Skin of body (tissue), 2 donors: ENCODE data around the gene YLPM1. TPM values are rescaled to one million over a fixed set of nuclear protein-coding genes. Genes with fewer than 3 reads are reported as not detected.
"Not testable (repeated sequence)": the region's sequence is repeated elsewhere in the genome, so short reads cannot be mapped to it uniquely, and the experiment has no call there.

ENCODE experiments used
- DNase-seq: peaks from one replicate; lab custom pipeline; 2025; lab: John Stamatoyannopoulos, UW
- total RNA-seq: library from RNA; depleted of rRNA; stranded (reverse); fragments of >200 nt; gene quantifications from one replicate; pipeline ENCODE4 v1.2.3, GENCODE V29; 2014

Gene YLPM1, protein sequence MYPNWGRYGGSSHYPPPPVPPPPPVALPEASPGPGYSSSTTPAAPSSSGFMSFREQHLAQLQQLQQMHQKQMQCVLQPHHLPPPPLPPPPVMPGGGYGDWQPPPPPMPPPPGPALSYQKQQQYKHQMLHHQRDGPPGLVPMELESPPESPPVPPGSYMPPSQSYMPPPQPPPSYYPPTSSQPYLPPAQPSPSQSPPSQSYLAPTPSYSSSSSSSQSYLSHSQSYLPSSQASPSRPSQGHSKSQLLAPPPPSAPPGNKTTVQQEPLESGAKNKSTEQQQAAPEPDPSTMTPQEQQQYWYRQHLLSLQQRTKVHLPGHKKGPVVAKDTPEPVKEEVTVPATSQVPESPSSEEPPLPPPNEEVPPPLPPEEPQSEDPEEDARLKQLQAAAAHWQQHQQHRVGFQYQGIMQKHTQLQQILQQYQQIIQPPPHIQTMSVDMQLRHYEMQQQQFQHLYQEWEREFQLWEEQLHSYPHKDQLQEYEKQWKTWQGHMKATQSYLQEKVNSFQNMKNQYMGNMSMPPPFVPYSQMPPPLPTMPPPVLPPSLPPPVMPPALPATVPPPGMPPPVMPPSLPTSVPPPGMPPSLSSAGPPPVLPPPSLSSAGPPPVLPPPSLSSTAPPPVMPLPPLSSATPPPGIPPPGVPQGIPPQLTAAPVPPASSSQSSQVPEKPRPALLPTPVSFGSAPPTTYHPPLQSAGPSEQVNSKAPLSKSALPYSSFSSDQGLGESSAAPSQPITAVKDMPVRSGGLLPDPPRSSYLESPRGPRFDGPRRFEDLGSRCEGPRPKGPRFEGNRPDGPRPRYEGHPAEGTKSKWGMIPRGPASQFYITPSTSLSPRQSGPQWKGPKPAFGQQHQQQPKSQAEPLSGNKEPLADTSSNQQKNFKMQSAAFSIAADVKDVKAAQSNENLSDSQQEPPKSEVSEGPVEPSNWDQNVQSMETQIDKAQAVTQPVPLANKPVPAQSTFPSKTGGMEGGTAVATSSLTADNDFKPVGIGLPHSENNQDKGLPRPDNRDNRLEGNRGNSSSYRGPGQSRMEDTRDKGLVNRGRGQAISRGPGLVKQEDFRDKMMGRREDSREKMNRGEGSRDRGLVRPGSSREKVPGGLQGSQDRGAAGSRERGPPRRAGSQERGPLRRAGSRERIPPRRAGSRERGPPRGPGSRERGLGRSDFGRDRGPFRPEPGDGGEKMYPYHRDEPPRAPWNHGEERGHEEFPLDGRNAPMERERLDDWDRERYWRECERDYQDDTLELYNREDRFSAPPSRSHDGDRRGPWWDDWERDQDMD (N-terminal part only)
- total RNA-seq: 61.7 TPM

DNA sequence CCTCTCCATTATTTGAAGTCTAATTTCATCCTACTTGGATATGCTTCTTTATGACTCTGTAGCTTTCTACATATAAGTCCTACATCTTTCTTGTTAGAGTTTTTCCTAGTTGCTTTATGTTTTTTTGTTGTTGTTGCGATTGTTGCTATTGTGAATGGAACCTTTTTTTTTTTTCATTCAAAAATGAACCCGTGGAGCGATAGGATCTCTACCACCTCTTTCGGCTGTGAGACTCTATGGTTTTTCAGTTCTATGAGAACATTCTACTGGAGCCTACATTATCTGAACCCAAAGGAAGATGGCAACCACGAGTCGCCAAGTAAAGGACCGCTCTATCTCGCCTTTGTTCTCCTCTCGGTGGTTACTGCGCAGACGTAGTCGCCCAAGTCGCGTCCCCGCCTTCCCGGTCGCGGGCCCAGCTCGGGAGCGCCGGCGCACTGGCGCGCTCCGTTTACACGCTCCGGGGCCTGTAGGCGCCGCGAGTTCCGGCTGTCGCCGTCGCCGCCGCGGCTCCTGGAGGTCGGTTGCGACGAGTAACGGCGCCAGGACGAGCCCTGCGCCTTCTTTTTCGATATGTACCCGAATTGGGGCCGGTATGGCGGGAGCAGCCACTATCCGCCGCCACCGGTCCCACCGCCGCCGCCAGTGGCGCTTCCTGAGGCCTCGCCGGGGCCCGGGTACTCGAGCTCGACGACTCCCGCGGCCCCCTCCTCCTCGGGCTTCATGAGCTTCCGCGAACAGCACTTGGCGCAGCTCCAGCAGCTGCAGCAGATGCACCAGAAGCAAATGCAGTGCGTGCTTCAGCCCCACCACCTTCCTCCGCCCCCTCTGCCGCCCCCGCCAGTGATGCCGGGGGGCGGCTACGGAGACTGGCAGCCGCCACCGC is at the start of gene YLPM1:
TSS of gene YLPM1 (plus strand) at position 400 of the 886 bp plus-strand sequence. CDS start at position 574, 174 bp downstream.
- peak; percentile 97 for DNase-seq

GRCh38 chr14:74713395-74713735 is 49.8 kb upstream of the YLPM1 start:
- no peak for DNase-seq

GRCh38 chr14:74720526-74720925 is 42.6 kb upstream of the YLPM1 start:
- no peak for DNase-seq

DNA sequence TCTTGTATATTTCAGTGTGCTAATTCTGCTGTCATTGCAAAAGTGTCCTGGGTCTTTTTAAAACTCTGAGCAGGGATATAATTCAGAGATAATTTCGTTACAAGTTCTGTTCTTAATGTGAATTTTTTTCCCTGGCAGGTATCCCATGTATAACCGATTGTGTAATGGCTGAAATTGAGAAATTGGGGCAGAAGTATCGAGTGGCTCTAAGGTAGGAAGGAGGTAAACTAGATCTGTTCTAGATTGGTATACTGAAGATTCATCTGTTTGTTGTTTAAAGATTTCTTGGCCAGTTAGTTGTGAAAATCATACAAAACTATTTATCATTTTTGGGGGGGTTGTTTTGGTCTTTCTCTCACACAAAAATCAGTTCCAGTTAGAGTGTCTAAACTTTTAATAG is 40.0 kb upstream of the YLPM1 start:
- no peak for DNase-seq

- DNase-seq: no peak
These were observed 30.7 kb upstream of the YLPM1 start for GRCh38 chr14:74732387-74732786.

GRCh38 chr14:74733221-74733620 is 29.9 kb upstream of the YLPM1 start:
- DNase-seq: no peak

DNA sequence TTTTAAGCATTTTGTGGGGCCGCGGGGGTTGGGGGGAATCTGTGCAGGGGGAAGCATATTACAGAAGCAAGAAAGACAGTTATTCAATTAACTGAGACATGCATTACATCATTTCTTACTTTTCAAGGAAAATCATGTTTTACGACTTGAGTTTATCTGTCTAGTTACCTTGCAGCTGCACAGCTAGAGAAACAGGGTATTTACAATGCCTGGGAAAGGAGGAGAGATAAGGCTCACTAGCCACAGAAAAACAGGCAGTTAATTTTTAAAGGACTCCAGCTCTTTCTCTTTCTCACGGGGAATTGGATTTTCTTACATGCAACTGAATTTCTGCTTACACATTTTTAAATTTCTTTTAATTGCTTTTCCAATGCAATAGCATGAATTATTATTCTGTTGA is 28.0 kb upstream of the YLPM1 start:
- DNase-seq: no peak

DNA sequence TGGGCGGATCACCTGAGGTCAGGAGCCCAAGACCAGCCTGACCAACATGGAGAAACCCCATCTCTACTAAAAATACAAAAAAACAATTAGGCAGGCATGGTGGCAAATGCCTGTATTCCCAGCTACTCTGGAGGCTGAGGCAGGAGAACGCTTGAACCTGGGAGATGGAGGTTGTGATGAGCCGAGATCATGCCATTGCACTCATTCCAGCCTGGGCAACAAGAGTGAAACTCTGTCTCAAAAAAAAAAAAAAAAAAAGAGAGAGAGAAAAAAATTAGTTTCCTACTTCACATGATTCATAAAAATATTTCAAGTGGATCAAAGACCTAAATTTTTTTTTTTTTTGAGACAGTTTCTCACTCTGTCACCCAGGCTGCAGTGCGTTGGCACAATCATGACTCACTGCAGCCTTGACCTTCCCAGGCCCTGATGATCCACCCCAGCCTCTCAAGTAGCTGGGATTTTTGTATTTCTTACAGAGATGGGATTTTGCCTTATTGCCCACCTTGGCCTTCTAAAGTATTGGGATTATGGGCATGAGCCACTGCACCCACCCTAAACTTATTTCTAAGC is 25.3 kb upstream of the YLPM1 start:
- DNase-seq: no peak

- no peak for DNase-seq
These were observed 23.7 kb upstream of the YLPM1 start for GRCh38 chr14:74739293-74740030.

- no peak for DNase-seq
These were observed 15.9 kb upstream of the YLPM1 start for GRCh38 chr14:74747237-74747636.

DNA sequence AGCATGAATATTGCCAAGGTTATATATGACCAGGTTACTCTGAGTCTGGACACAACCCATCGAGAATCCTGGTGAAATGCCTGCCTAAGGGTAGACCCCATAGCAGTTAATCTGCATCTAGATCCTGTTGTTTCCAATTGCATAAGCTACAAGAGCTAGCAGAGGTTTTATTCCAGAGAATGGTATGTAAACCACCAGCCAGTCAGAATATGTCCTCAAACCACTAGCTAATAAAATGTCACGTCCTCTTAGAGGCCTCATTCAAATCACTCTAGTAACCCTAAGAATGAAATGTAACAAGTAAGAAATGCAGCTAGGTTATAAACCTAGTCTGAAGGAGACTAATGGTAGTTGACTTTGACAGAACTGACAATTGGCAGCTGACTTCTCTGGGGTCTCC is 9.0 kb upstream of the YLPM1 start:
- no peak for DNase-seq

DNA sequence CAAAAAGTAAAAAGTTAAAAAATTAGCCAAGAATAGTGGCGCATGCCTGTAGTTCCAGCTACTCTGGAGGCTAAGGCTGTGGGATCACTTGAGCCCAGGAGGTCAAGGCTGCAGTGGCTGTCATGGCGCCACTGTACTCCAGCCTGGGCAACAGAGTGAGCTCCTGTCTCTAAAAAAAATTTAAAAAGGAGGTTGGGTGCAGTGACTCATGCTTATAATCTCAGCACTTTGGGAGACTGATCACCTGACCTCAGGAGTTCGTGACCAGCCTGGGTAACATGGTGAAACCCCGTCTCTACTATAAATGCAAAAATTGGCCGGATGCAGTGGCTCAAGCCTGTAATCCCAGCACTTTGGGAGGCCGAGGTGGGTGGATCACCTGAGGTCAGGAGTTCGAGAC is 8.2 kb upstream of the YLPM1 start:
- DNase-seq: no peak

- DNase-seq: no peak
These were observed 6.8 kb upstream of the YLPM1 start for GRCh38 chr14:74756326-74756725.

- DNase-seq: not testable (repeated sequence)
These were observed 4.6 kb upstream of the YLPM1 start for GRCh38 chr14:74758505-74758904.

DNA sequence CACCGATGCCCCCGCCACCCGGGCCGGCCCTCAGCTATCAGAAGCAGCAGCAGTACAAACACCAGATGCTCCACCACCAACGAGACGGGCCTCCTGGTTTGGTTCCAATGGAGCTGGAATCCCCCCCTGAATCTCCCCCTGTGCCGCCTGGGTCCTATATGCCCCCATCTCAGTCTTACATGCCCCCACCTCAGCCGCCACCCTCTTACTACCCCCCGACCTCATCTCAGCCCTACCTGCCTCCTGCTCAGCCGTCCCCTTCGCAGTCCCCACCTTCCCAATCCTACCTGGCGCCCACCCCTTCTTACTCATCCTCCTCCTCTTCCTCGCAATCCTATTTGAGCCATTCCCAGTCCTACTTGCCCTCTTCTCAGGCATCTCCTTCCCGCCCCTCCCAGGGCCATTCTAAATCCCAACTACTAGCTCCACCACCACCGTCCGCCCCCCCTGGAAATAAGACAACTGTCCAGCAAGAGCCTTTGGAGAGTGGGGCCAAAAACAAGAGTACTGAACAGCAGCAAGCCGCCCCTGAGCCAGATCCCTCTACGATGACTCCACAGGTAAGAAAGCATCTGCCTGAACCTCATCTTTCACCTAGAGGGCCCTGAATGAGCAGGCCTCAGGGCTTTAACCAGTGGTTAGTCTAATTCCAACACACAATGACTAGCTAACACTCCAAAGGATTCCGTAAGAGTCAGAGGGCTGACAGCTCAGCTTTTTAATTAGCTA is 851 bp downstream of the YLPM1 start:
- peak; percentile 8 for DNase-seq

- DNase-seq: no peak
These were observed 2.6 kb downstream of the YLPM1 start for GRCh38 chr14:74765721-74766120.

DNA sequence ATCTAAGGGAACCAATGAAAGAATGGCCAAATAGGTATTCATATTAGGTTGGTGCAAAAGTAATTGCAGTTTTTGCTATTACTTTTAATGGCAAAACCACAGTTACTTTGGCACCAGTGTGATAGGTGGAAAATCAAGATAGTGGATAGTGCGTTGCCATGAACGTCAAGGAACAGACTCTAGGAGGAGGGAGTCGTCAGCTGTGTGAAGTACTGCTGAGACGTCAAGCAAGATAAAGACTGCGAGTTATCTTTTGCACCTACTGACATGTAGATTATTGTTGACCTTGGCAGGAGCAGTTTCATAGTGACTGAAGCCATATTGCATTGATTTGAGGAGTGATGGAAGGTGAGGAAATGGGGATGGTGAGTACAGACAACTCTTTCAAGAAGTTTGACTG is 8.3 kb downstream of the YLPM1 start:
- DNase-seq: no peak

DNA sequence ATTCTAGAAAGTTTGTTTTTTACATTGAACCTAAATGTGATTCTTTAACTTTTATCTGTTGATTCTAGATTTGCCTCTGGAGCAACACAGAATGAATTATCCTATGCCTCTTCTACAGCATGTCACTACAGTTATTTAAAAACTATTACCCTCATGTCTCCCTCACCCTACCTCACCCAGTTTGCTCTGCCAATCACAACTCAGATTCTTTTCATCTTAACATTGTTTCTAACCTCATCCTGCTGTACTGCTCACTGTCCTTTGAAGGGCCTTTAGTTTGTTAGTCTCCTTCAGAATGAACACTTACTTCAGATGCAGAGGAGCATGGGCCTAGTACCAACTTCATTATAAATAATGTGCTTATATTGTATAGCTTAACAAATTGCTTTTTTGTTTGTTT is 21.5 kb downstream of the YLPM1 start:
- DNase-seq: no peak

- DNase-seq: no peak
These were observed 22.0 kb downstream of the YLPM1 start for GRCh38 chr14:74785056-74785613.
